HG03175 (cell line): ENCODE data around the gene UBAC1.

Experiments used
- ATAC-seq: cut with Tn5 transposase; IDR thresholded peaks from one replicate; pipeline ENCODE4 v1.9.1; 2021; ENCODE audit warnings: mild to moderate bottlenecking, moderate library complexity; ENCODE audit not compliant: unreplicated experiment

Gene UBAC1, protein sequence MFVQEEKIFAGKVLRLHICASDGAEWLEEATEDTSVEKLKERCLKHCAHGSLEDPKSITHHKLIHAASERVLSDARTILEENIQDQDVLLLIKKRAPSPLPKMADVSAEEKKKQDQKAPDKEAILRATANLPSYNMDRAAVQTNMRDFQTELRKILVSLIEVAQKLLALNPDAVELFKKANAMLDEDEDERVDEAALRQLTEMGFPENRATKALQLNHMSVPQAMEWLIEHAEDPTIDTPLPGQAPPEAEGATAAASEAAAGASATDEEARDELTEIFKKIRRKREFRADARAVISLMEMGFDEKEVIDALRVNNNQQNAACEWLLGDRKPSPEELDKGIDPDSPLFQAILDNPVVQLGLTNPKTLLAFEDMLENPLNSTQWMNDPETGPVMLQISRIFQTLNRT

DNA sequence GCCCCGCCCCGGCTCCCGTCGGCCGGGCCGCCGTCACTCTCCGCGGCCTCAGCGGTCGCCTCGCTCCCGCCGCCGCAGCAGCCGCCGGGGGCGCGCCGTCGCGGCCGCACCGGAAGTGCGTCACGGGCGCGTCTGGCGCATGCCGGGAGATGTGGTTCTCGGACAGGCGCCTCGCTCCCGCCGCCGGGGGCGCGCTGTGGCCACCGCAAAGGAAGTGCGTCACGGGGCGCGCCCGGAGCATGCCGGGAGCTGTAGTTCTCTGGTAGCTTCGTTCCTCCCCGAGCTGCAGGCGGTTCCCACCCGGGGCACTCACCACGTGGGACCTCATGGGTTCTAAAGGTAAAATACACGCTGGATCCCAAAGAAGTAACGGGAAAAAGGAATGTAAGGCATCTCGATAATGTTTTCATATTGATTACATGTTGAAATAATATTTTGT, at the start of gene UBAC1:
Gene UBAC1, minus strand, starts transcription at position 97 of the 439 bp plus-strand sequence. CDS start 211 bp downstream, outside the sequence.
- ATAC-seq = peak; percentile 91

DNA sequence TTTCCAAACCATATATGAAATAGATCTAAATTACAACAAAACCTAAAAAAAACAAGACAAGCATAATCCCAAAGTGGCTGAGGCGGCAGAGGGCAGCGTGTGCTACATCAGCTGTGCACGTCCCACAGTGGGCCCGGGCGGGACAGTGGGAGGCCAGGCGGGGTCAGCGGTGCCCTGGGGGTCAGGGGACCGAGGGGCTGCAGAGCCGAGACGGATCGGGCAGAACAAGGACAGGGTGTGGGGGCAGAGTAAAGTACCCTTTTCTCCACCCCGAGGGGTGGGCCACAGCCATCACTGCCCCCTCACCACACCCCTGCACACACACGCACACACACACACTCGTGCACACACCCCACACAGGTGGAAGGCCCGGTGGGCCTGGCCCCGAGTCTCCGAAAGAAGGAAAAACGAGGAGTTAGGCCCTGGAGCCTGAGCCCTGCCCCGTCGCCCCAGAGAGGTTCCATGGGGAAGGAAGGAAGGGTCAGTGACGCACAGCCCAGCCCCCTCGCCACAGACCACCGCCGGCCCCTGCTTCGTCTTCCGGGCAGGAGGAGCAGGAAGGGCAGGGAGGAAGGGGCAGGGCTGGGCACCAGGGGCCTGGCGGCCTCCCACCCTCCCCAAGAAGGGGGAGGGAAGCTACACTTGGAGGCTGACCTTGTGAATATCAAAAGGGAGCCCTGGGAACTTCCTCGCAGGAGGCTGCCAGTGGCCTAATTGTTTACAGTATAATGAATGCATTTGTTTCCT, 49.6 kb upstream of the UBAC1 start:
- no peak for ATAC-seq

DNA sequence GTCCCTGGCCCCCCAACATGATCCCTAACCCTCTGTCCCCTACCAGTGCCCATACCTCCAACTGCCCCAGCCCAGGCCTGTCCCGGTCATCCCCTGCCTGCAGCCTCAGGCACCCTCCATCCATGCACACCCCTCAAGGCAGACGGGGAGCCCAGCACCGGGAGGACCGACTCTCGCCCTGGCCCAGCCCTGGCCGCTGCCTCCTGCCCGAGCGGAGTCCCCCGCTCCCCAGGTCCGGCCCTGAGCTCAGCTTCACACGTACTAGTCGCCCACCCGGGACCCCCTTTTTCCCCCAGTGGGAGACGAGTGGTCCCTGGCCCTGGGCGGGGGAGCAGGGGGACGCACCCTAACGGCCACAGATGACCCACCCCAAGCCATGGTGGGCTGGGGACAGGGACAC, 49.0 kb upstream of the UBAC1 start:
- no peak for ATAC-seq

DNA sequence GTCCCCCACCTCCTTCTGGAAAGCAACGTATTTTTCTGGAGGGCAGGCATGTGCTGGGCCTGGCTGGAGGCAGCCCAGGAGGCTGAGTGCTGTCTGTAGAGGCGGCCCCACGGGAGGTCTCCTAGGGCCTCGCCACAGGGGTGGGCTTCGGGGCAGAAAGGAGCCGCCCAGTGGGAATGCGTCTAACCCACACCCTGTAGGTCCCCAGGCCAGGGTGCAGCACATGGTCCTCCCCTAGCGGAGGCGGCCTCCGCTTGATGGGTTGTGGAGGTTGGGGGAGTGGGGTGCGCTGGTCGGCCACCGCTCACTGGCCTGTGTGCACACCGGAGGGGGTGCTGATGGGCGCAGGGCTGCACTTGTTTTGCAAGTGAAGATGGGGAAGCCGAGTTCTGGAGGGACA, 48.3 kb upstream of the UBAC1 start:
- no peak for ATAC-seq

DNA sequence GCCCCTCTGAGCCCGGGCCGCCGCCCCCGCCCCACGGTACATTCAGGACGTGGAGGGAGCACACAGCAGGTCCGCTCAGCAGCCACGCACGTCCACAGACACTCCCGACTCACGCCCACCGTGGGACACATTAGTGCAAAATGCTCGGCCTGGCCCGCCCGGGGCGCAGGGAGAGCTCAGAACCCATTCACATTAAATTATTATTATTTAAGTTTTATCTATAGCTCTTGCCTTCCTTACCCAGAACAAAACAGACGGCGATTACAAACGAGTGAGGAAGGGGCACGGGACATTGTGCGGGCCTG, 47.5 kb upstream of the UBAC1 start:
- ATAC-seq = no peak

DNA sequence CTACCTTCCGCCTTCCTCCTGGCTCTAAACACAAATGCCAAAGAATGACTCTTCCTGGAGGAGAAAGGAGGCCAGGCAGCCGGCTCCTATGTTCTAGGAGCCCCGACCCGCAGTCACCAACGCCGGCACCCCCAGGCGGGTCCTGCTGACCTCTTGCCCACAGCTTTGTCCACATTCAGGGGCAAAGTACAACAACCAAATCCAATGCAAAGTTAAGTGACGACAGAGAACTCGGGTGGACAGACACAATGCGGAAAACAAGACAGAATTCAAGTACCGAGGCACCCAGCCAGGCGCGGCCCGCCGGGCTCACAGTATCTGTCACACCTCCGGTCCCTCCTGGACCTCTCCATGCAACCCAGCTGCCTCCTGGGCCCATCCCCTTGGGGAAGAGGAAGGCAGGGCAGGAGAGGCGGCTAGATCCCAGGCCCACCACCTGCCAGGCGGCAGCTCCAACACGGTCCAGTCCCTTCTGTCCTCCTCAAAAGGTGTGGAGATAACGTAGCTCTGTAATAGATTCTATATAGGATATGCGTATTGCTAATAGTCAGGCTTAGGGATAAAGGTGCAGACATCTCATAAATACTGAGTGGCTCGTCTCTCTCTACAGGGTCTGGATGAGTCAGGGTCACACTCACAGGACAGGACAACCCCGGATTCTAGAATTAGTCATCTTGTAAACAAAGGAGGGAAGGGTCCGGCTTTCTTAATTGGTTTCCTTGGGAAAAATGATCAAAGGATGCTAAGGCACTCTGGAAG, 46.9 kb upstream of the UBAC1 start:
- no peak for ATAC-seq

DNA sequence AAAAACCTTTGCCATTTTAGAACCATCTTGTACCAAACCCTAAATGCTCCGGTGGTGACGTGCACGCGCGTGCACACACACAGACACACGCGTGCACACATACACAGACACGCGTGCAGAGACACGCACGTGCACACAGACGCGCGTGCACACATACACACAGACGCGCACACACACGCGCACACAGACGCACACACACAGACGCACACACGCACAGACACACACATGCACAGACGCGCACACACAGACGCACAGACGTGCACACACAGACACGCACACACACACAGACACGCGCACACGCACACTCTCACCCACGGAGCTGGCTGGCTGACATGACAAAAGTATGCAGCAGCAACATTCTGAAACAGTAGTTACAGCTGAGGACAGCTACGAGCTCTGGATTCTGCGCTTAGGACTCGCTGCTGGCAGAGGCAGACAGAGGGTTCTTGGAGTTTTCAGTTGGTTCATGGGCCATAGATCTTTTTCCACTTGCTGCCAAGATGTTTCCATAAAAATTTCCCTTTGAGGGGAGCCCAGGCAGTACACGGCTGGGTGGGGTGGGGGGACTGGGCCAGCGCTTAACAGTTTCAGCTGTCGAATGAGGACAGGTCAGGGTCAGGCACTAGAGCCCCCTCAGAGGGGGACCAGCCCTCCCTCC, 46.2 kb upstream of the UBAC1 start:
- ATAC-seq = no peak

DNA sequence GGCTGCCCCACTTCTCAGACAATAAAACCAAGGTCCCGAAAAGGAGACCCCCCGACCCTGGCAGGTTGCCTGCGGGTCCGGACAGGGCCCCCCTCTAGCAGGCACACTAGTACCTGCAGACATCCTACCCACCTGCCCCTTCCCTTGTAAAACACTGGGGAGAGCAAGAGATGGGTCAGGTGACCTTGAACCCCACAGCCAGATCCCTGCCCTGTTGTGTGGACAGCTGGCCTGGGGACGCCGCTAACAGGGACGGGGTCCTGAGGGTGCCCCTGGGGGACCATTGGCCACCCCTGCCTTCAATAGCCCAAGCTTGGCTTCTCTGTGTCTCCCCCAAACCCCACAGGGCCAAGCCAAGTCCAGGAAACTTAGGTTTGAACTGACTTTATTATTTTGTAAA, 45.0 kb upstream of the UBAC1 start:
- no peak for ATAC-seq

DNA sequence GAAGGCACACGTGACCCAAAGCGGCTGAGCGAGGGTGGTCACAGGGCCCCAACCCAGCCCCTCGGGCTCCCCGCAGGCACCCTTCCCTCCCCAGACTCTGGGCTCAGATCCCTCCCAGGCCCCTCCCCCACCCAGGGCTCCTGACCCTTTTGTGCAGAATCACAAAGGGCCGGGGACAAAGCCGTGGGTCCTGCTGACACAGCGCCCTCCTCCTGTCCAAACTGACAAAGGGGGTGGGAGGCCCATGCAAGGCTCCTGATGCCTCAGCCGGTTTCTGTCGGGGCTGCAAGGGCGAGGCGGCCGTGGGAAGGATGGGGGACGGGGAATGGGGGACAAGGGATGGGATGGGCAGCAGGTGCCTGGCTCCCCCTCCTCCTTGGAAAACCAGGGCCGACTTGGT, 43.5 kb upstream of the UBAC1 start:
- ATAC-seq = no peak

DNA sequence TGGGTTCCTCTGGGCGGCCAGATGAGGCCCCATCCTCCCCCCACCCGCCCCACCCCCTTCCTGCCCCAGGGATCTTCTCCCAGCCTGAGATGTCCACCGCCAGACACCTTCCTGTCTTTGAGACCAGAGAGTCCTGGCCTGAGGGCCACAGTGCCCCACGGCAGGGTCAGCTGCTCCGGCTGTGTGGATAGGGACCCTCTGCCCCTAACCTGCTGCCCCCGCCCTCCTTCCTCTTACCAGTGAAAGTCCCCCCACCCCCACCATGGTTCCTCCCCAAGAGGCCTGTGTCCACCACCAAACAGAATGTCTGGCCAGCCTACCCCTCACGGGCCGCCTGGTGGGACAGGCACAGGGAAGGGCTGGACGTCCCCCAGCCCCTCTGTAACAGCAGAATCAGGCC, 43.0 kb upstream of the UBAC1 start:
- ATAC-seq = no peak

DNA sequence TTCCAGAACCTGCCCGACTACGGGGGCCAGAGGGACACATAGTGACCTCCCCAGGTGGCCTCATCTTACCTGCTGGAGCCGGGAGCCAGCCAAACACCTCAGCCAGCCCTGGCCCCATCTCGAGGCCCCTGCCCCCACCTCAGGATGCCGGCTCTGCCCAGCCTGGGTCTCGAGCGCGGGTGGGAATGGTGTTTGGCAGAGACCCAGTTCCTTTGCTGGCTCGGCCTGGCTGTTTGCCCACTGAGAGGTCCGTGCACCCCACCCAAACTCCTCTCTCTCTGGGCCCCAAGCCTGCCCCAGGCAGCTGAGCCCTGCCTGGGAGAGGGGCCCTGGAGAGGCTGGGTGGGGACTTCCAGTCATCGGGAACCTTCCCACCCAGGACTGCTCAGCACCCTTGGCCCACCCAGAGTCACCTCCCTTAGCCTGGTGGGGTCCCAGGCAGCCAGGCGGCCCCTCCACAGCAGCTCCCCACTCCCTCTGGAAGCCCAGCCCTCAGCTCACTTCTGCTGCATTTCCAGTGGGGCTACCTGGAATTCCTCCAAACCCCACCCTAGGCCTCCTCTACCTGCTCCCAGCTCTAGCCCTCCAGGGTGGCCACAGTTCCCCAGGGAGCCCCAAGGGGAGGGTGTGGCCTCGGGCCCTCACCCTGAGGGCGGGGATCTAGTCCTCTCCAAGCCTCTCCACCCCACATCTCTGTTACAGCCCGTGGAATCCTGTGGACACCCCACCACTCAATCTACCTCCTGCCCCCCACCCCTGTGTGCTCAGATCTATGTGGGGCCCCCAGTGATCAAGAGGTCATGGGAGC, 42.4 kb upstream of the UBAC1 start:
- no peak for ATAC-seq

DNA sequence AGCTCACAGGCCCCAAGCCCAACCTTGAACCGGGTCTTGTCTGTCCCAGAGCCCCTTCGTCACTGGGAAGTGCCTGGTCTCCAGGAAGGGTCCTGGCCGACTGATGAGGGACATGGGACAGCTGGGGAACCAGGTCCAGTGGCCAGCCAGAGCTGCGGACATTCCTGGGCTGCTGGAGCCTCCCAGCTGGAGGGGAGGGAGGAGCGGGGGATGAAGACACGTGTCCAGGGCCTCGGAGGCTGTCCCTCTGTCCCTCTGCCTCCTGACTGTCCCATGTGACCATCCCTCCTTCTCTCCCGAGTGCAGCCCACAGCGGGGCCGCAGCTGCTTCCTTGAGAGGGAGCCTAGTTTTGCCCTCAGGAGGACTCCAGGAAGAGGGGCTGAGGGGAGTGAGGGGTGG, 41.7 kb upstream of the UBAC1 start:
- ATAC-seq = no peak

DNA sequence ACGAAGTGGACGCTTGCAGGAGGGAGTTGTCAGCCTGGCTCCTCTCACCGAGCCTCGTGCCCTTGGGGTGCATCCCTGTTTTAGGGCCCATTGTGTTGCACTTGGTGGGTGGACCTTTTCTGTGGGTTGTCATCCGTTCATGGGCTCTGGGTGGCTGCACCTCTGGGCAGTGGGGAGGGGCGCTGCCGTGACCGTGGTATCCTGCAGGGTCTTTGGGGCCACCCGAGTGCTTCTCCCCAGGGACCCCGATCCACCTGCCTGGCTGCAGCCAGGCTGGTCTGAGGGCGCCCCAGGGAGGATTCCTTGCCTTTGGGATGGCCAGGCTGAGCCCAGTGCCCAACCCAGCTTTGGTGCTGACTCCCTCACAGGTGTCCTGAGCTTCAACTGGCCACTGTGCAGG, 41.0 kb upstream of the UBAC1 start:
- no peak for ATAC-seq

DNA sequence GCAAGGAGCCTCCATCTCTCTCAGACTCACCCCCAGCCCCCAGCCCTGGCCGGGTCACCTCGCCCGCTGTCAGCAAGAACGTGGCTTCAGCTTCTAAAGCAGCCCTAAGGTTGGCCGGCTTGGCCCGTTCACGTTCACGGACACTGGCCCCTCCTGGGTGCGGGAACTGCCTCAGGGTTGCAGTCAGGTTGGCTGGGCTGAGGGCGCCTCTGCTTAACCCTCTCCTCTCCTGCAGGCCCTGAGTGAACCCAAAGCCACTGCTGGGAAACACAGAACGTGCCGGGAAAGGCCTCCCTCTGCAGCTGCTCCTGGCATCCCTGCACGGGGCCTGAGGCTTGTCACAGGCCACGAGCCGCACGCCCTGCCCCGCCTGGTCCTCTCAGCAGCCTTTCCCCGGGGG, 40.1 kb upstream of the UBAC1 start:
- no peak for ATAC-seq

DNA sequence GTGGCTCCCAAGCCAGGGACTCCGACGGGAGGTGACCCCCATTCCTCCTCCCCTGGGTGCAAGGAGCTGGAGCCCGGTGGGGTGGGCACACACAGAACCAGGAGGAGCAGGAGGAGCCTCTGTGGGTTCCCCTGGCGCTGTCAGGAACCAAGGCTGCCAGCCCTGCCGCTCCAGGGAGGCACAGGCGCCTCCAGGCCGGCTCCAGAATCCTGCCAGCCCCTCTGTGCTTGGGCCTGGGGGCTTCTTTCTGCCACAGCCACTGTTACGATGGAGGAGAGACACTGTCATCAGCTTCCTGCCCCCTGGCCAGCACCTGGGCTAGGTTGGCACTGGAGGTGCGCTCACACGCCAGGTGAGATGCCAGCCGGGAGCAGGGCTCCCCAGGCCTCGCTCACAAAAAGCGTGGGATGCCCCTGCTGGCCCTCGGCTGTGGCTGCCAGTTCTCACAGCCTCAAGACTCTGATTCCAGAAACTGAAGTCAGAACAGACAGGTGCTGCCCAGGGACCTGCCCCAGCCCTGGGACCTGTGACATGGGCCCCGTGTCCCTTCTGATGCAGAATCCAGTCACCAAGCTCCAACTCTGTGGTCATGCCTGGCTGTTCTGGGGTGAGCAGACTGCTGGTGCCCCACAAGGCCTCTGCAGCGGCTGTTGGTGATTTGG, 37.4 kb upstream of the UBAC1 start:
- no peak for ATAC-seq

DNA sequence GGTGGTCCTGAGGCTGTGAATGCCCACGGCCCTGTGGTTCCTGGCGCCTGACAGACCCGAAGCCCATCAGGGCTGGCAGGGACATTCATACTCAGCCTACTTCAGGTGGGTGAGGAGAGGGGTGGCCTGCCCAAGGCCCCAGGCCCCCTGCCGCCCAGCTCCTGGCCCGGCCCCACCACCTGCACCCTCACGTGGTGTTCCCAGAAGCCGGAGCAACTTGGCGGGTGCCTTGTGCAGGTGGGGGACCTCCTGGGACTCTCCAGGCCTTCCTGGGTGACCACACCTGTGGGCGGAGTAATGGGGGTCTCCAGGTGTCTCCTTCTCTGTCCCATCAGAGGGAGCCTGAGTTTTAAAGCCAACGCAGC, 36.8 kb upstream of the UBAC1 start:
- ATAC-seq = no peak

DNA sequence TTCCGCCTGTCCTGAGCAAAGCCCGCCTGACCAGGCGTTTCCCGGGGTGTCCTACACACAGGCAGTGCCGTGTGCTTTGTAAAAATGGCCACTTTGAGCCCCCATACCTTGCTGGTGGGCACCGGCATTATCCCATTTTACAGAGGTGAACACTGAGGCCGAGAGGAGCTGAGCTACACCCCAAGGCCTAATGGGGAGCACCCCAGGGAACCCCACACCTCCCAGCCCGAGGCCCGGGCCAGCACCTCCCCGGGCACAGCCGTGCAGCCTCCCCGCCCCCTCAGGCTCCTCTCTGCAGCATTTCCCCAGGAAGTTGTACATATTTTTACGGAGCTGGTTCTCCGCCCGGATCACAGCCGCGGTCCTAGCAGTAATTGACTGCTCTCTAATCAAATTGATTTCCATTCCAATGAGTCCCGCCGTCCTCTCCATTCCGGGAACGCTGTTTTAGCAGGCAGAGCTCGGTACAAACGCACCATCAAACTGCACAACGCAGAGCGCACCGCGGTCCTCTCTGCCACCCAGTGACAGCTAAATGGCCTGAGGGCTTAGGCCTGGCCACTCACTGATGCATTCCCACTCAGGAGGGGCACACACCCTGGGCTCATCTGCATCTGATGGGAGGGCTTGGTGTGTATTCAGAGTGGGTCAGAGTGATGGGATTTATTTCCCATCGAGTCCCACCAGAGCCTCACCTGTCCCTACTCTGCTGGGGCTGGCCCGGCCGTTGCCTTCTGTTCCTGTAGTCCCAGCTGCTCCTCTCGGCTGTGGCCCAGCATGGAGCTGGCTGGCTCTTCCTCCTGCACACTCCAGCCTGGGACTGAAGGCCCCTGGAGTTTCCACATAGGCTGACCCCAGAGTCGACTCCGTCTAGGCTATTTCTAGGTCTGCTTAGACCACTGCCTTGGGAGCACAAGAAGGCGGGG, 36.2 kb upstream of the UBAC1 start:
- ATAC-seq = no peak

DNA sequence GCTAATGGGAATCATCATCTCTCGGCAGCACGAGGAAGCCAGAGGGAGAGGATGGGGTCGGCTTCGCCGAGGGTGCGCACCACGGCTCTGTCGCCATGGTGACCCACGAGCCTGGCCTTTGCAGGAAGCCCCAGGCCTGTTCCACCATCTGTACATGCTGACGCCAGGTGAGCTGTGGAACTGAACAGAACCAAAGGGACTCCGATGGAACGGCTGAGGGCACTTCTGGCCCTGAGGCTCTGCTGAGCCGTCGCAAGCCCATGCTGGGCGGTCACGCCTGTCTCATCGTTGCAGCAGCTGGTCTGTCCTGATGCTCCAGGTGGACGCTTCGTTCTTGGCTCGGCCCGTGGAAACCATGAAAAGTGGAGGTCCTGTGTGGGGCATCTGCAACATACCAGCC, 34.6 kb upstream of the UBAC1 start:
- no peak for ATAC-seq
